Upper lobe of left lung (tissue), 4 donors: Measurements from ENCODE around the gene SLC39A8.

ENCODE experiments used
- POLR2A ChIP-seq, 4 donors: fragments of 450-650 bp; IDR thresholded peaks; one replicate each; pipeline ENCODE4 v1.5.1; 2016 to 2017; ENCODE audit warnings: antibody characterized with exemption in 4 of 4, mild to moderate bottlenecking in 2 of 4
- POLR2AphosphoS5 ChIP-seq, 2 donors: sonication (generic); formaldehyde crosslinking; IDR thresholded peaks; one replicate each; pipeline ENCODE4 v1.5.1; 2017; ENCODE audit warnings: antibody characterized with exemption in 2 of 2
- TF ChIP-seq, protein P1 (sequence below), 6 experiments: fragments of 450-650 bp in 4 of 6; fragments of 200-600 bp in 2 of 6; sonication (generic) in 2 of 6; IDR thresholded peaks; one replicate each; pipeline ENCODE4 v1.5.1; 2016 to 2019; ENCODE audit warnings: antibody characterized with exemption in 6 of 6

DNA sequence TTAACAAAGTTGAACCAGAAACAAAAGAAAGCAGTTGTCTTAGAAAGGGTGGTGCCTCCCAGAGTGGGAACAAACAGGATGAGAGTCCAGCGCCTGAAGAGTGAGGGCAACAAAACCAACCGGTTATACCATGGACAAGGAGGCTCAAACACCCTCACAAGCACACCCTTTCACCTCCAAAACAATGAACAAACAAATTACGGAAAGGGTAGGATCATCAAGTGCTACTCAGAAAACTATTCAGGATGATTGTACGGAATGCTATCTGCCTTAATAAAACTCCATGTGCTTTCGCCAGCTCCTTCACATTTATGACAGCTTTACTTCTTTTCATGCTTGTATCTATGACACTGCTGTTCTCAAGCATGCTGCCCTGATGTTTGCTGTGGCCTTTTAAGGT lies 26.8 kb downstream of the SLC39A8 start:
- TF ChIP-seq, protein P1, sequence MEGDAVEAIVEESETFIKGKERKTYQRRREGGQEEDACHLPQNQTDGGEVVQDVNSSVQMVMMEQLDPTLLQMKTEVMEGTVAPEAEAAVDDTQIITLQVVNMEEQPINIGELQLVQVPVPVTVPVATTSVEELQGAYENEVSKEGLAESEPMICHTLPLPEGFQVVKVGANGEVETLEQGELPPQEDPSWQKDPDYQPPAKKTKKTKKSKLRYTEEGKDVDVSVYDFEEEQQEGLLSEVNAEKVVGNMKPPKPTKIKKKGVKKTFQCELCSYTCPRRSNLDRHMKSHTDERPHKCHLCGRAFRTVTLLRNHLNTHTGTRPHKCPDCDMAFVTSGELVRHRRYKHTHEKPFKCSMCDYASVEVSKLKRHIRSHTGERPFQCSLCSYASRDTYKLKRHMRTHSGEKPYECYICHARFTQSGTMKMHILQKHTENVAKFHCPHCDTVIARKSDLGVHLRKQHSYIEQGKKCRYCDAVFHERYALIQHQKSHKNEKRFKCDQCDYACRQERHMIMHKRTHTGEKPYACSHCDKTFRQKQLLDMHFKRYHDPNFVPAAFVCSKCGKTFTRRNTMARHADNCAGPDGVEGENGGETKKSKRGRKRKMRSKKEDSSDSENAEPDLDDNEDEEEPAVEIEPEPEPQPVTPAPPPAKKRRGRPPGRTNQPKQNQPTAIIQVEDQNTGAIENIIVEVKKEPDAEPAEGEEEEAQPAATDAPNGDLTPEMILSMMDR (IDR thresholded peaks at IDR 0.05) = no peak
- peak in 1 of 4 donors; percentile 20 for TF ChIP-seq POLR2A (IDR thresholded peaks at IDR 0.05)
- TF ChIP-seq POLR2AphosphoS5 (IDR thresholded peaks at IDR 0.05) = peak; percentile 29 to 66
